ENCODE data around the gene UBE2G2.

- TF ChIP-seq CTCF (optimal IDR thresholded peaks at IDR 0.05 in 1 of 3, IDR thresholded peaks at IDR 0.05 in 1 of 3, conservative IDR thresholded peaks at IDR 0.05 in 1 of 3; ENCODE audit: extremely low read depth in 1 of 3, insufficient read depth in 2 of 3, low read length in 3 of 3): no peak
- TF ChIP-seq EZH2 (IDR thresholded peaks at IDR 0.05; ENCODE audit: low read length): no peak
These were observed 43.9 kb downstream of the UBE2G2 start for GRCh38 chr21:44757731-44758130.
